HEK293T (cell line): ENCODE results near the gene RNF7.

Source experiments
- ELF4 ChIP-seq: fragments of 450-650 bp; IDR thresholded peaks from 2 replicates; pipeline ENCODE4 v1.6.1; 2017; ENCODE audit warnings: antibody characterized with exemption
- SP1 ChIP-seq: fragments of 450-650 bp; IDR thresholded peaks from 2 replicates; pipeline ENCODE4 v1.6.1; 2017
- SUZ12 ChIP-seq: fragments of 450-650 bp; IDR thresholded peaks from 2 replicates; pipeline ENCODE4 v1.6.1; 2016; ENCODE audit warnings: mild to moderate bottlenecking

- TF ChIP-seq SUZ12 = no peak
- no peak for TF ChIP-seq SP1
- TF ChIP-seq ELF4 = no peak
Measured at GRCh38 chr3:141776376-141776775, 38.3 kb downstream of the RNF7 start.
